Transverse colon (tissue), 4 donors: ENCODE measurements around the gene TECPR1. TPM values are rescaled to one million over a fixed set of nuclear protein-coding genes. Genes with fewer than 3 reads are reported as not detected.

Experiments
- DNase-seq: peaks from one replicate; pipeline ENCODE4 v3.0.0-alpha.2; 2019
- H3K27ac ChIP-seq, 4 donors: fragments of 200-600 bp; sonication (generic); 2 replicates each; pipeline ENCODE4 v1.5.1; 2016 to 2018; ENCODE audit warnings: inconsistent platforms in 4 of 4
- H3K27me3 ChIP-seq: fragments of 200-600 bp; sonication (generic); 2 replicates; pipeline ENCODE4 v1.5.1; 2017; ENCODE audit warnings: inconsistent platforms
- H3K36me3 ChIP-seq, 4 donors: fragments of 200-600 bp; sonication (generic); 2 replicates each; pipeline ENCODE4 v1.5.1; 2017 to 2019; ENCODE audit warnings: inconsistent platforms in 4 of 4
- H3K4me1 ChIP-seq, 4 donors: fragments of 200-600 bp; sonication (generic); 2 replicates each; pipeline ENCODE4 v1.5.1; 2017 to 2020; ENCODE audit warnings: inconsistent platforms in 4 of 4
- H3K4me3 ChIP-seq, 4 donors: fragments of 200-600 bp; sonication (generic); 1 replicate in 1 of 4; 2 replicates in 3 of 4; pipeline versions ENCODE4 v1.5.1 to v1.6.1; 2017 to 2019; ENCODE audit warnings: inconsistent platforms in 4 of 4
- H3K9me3 ChIP-seq, 2 donors: fragments of 200-600 bp; sonication (generic); 2 replicates each; pipeline ENCODE4 v1.5.1; 2017 to 2019; ENCODE audit warnings: inconsistent platforms in 2 of 2
- EP300 ChIP-seq: sonication (generic); formaldehyde crosslinking; IDR thresholded peaks from one replicate; pipeline ENCODE4 v1.6.1; 2017; ENCODE audit warnings: antibody characterized with exemption, low read depth
- POLR2A ChIP-seq: fragments of 450-650 bp; IDR thresholded peaks from one replicate; pipeline ENCODE4 v1.6.1; 2016; ENCODE audit warnings: antibody characterized with exemption, mild to moderate bottlenecking, moderate library complexity
- POLR2AphosphoS5 ChIP-seq, 3 donors: sonication (generic); formaldehyde crosslinking; IDR thresholded peaks; one replicate each; pipeline ENCODE4 v1.6.1; 2016; ENCODE audit warnings: antibody characterized with exemption in 3 of 3
- WGBS, 2 donors: methylation state at CpG; one replicate each; pipeline ENCODE4 v1.1.5; 2018; ENCODE audit warnings: low coverage in 1 of 2; 5-methylcytosine and 5-hydroxymethylcytosine counted together
- in situ Hi-C, 4 donors: fragments of 200-750 bp; cut with MboI; loops; one replicate each; pipeline versions ENCODE4 v1.15.0 to v1.15.1; 2017; ENCODE audit warnings: low sequenced_read_pairs in 3 of 4, low pct_ligation_motif_present in 1 of 4, low pct_unique_long_range_greater_than_20kb in 1 of 4
- intact Hi-C: fragments of 100-400 bp; cut with DNase I; formaldehyde crosslinking; loops from one replicate; pipeline ENCODE4 v1.15.1; 2023; ENCODE audit warnings: low total_unique reads
- total RNA-seq, 4 donors: library from RNA; depleted of rRNA; stranded (reverse); fragments of >200 nt; gene quantifications; one replicate each; pipeline ENCODE4 v1.1.0, GENCODE V29; 2016
- TF ChIP-seq, protein P1 (sequence below), 5 experiments: fragments of 200-600 bp in 3 of 5; fragments of 450-650 bp in 2 of 5; sonication (generic) in 3 of 5; IDR thresholded peaks; 1 replicate in 2 of 5; 2 replicates in 3 of 5; pipeline ENCODE4 v1.5.1; 2016 to 2017; ENCODE audit warnings: antibody characterized with exemption in 5 of 5, inconsistent platforms in 3 of 5, mild to moderate bottlenecking in 2 of 5, moderate library complexity in 1 of 5

TECPR1 gene
- total RNA-seq, 4 donors from 2014 or later: 23.1 to 43.0 (median 28.8) TPM

DNA sequence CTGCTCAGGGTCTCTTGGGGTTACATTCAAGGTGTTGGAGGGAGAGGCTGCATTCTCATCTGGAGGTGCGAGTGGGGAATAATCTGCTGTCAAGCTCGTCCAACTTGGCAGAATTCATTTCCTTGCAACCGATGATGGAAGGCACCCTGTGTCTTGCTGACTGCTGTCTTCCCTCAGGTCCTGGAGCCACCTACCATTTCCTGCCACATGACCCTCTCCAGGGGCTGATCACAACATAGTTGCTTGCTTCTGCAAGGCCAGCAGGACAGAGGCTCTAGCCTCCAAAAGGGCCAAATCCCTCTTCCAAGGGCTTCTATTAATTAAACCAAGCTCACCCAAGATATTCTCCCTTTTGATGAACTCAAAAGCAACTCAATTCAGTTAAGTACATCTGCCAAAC is 15.3 kb upstream of the TECPR1 start:
- no peaks in the 10 kb centered on the region for H3K9me3 ChIP-seq
- H3K27me3 ChIP-seq: no peaks in the 10 kb centered on the region
- H3K4me3 ChIP-seq: no peak overlapping the region
- in situ Hi-C loops: no loop called here
- DNase-seq: no peak
- TF ChIP-seq, protein P1, sequence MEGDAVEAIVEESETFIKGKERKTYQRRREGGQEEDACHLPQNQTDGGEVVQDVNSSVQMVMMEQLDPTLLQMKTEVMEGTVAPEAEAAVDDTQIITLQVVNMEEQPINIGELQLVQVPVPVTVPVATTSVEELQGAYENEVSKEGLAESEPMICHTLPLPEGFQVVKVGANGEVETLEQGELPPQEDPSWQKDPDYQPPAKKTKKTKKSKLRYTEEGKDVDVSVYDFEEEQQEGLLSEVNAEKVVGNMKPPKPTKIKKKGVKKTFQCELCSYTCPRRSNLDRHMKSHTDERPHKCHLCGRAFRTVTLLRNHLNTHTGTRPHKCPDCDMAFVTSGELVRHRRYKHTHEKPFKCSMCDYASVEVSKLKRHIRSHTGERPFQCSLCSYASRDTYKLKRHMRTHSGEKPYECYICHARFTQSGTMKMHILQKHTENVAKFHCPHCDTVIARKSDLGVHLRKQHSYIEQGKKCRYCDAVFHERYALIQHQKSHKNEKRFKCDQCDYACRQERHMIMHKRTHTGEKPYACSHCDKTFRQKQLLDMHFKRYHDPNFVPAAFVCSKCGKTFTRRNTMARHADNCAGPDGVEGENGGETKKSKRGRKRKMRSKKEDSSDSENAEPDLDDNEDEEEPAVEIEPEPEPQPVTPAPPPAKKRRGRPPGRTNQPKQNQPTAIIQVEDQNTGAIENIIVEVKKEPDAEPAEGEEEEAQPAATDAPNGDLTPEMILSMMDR (IDR thresholded peaks at IDR 0.05): no peak
- WGBS, 2 donors: 94% methylated on average over 3 of the region's 3 CpGs; no CpG with 5 or more reads in 1 of the 2 donors
- no peak overlapping the region for H3K27ac ChIP-seq
- H3K36me3 ChIP-seq: no peaks in the 10 kb centered on the region
- intact Hi-C loops: no loop called here
- H3K4me1 ChIP-seq: no peaks in the 10 kb centered on the region

DNA sequence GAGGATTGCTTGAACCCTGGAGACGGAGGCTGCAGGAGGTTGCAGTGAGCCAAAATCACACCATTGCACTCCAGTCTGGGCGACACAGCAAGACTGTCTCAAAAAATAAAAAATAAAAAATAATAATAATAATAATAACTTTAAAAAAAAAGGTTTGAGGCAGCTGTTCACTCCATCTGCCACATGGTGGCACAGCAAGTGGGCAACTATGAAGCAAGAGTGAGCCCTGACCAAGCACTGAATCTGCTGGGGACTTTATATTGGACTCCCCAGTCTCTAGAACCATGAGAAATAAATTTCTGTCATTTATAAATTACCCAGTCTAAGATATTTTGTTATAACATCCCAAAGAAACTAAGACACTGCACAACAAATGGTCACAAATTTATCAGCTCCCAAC is 14.8 kb upstream of the TECPR1 start:
- intact Hi-C loops: no loop called here
- H3K27ac ChIP-seq: no peak overlapping the region
- in situ Hi-C loops: no loop called here
- H3K4me3 ChIP-seq: no peak overlapping the region
- DNase-seq: no peak
- 38% methylated on average over 2 of the region's 2 CpGs; no CpG with 5 or more reads in 1 of the 2 donors for WGBS, 2 donors
- TF ChIP-seq, protein P1 (IDR thresholded peaks at IDR 0.05): peak; percentile 24 to 44 (median 34)
- no peak for TF ChIP-seq POLR2AphosphoS5 (IDR thresholded peaks at IDR 0.05)
- no peaks in the 10 kb centered on the region for H3K9me3 ChIP-seq
- no peaks in the 10 kb centered on the region for H3K36me3 ChIP-seq
- H3K4me1 ChIP-seq: no peaks in the 10 kb centered on the region
- H3K27me3 ChIP-seq: no peaks in the 10 kb centered on the region

DNA sequence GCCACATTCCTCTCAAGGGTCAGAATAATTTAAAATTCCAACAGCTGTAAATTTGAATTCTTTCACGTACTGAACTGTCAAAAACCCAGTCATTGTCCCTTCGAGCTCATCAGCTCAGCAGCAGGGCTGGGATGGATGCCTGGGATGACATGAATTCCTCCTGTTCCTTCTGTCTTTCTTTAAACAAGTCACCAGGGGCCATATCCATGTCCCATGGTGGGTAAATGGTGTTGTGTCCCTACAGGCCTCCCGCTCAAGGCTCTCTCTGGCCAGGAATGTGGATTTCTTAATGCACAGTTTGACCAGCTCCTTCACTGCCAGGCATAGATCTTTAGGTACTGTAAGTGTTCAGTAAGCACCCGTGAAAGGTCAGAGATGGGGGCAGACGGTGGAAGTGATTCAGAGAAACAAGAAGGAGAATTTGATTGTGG is 13.8 kb upstream of the TECPR1 start:
- Histone ChIP-seq H3K36me3 (peaks cover 0 to 7% (median 1%) of the 10 kb centered on the region in 4 donors), H3K4me3 (no peak overlapping the region), H3K27ac (no peak overlapping the region), H3K4me1 (no peaks in the 10 kb centered on the region), H3K9me3 (no peaks in the 10 kb centered on the region), H3K27me3 (no peaks in the 10 kb centered on the region)
- WGBS, 2 donors: 63 to 83% methylated on average over 1 to 5 of the region's 5 CpGs
- TF ChIP-seq, protein P1 (IDR thresholded peaks at IDR 0.05): no peak
- TF ChIP-seq POLR2AphosphoS5 (IDR thresholded peaks at IDR 0.05) (no peak), EP300 (no peak), POLR2A (no peak)
- no peak for DNase-seq
- in situ Hi-C loops (no loop called here), intact Hi-C loops (no loop called here)

DNA sequence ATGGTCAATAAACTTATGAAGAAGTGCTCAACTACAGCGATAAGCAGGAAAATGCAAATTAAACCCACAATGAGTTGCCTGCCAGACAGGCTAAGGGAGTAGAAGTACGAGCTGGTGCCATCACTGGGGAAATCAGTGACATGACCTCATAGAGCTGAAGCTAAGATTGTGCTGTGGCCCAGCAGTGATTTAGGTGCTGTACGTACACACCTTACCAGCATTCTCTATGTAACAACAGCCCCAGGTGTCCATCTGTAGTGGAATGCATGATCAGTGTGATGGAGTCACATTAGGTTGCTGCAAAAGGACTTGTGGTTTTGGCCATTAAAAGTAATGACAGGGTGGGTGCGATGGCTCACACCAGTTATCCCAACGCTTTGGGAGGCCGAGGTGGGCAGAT is 5.7 kb upstream of the TECPR1 start:
- Histone ChIP-seq H3K4me1 (peaks cover 3 to 9% (median 8%) of the 10 kb centered on the region in 4 donors), H3K4me3 (no peak overlapping the region), H3K27ac (no peak overlapping the region), H3K9me3 (no peaks in the 10 kb centered on the region), H3K27me3 (no peaks in the 10 kb centered on the region), H3K36me3 (peaks cover 0 to 10% (median 3%) of the 10 kb centered on the region in 4 donors)
- intact Hi-C loops (no loop called here), in situ Hi-C loops (no loop called here)
- DNase-seq: no peak
- TF ChIP-seq EP300 (no peak), POLR2AphosphoS5 (IDR thresholded peaks at IDR 0.05) (no peak), POLR2A (no peak)
- TF ChIP-seq, protein P1 (IDR thresholded peaks at IDR 0.05): no peak
- 38 to 82% methylated on average over 2 to 6 of the region's 6 CpGs for WGBS, 2 donors
